ENCODE results near the gene PIK3R1. TPM values are rescaled to one million over a fixed set of nuclear protein-coding genes. Genes with fewer than 3 reads are reported as not detected.

PIK3R1 gene
- total and polyA plus RNA-seq, 4 donors, result 22.6 to 123 (median 47.3) TPM

GRCh38 chr5:68237715-68238114 is 22.2 kb downstream of the PIK3R1 start:
- H3K27me3 ChIP-seq (ENCODE audit: control insufficient read depth in 4 of 4, insufficient read depth in 4 of 4, low read length in 3 of 4), result no peaks in the 10 kb centered on the region
- H3K9ac ChIP-seq (ENCODE audit: low read depth in 1 of 2, low read length in 2 of 2), result no peak overlapping the region
- no peaks in the 10 kb centered on the region for H3K9me3 ChIP-seq (ENCODE audit: control insufficient read depth in 4 of 4, low read length in 3 of 4)
- WGBS, result 46% methylated on average over 2 of the region's 2 CpGs
- H3K4me3 ChIP-seq (ENCODE audit: low read depth in 1 of 3, low read length in 3 of 3), result no peak overlapping the region
- TF ChIP-seq, protein P1, sequence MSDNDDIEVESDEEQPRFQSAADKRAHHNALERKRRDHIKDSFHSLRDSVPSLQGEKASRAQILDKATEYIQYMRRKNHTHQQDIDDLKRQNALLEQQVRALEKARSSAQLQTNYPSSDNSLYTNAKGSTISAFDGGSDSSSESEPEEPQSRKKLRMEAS (IDR thresholded peaks at IDR 0.05), result no peak
- no peak for TF ChIP-seq FOXA1 (IDR thresholded peaks at IDR 0.05)
- TF ChIP-seq CTCF (IDR thresholded peaks at IDR 0.05; ENCODE audit: low read depth, low read length, missing input control), result no peak
- TF ChIP-seq RXRA (IDR thresholded peaks at IDR 0.05), result no peak
- TF ChIP-seq SP1 (IDR thresholded peaks at IDR 0.05), result no peak
- TF ChIP-seq HNF4A (conservative IDR thresholded peaks at IDR 0.05), result no peak
- TF ChIP-seq NR2F2 (IDR thresholded peaks at IDR 0.05), result no peak
- no peak for TF ChIP-seq GABPA (IDR thresholded peaks at IDR 0.05 in 1 of 2, conservative IDR thresholded peaks at IDR 0.05 in 1 of 2)
- no peak for TF ChIP-seq REST (IDR thresholded peaks at IDR 0.05)
- TF ChIP-seq YY1 (IDR thresholded peaks at IDR 0.05), result no peak
- TF ChIP-seq TAF1 (conservative IDR thresholded peaks at IDR 0.05), result no peak
- peaks cover 6 to 71% (median 43%) of the 10 kb centered on the region in 4 donors for H3K4me1 ChIP-seq (ENCODE audit: control insufficient read depth in 4 of 4, insufficient read depth in 4 of 4, low read length in 3 of 4)
- peak overlapping the region; percentile 6 to 25 for H3K27ac ChIP-seq (ENCODE audit: low read depth in 1 of 2, low read length in 2 of 2)
- no peak for DNase-seq (ENCODE audit: low spot score)
- H3K36me3 ChIP-seq (ENCODE audit: control insufficient read depth in 4 of 4, insufficient read depth in 3 of 4, low read depth in 1 of 4, low read length in 3 of 4), result peaks cover 0 to 7% (median 0%) of the 10 kb centered on the region in 4 donors

DNA sequence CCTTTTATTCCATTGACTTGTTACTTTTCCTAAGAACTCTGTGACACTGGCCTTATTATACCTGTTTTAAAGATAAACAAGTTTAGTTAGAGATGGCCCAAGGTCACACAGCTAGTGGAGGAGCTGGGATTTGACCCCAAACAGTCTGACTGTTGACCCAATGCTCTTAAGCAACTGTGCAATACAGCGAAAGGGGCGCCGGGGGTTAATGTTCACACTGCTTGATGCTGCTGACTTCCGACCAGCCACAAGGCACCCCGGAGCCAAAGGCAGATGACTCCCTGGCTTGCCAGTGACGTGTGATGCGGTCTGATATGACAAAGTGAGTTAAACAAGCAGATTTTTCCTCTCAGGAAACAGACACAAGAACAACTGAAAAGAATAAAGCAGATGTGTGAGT is 23.9 kb downstream of the PIK3R1 start:
- Histone ChIP-seq H3K27me3 (ENCODE audit: control insufficient read depth in 4 of 4, insufficient read depth in 4 of 4, low read length in 3 of 4) (no peaks in the 10 kb centered on the region), H3K36me3 (ENCODE audit: control insufficient read depth in 4 of 4, insufficient read depth in 3 of 4, low read depth in 1 of 4, low read length in 3 of 4) (peaks cover 0 to 4% (median 2%) of the 10 kb centered on the region in 4 donors), H3K4me3 (ENCODE audit: low read depth in 1 of 3, low read length in 3 of 3) (peak overlapping the region in 1 of 3 donors; percentile 46), H3K4me1 (ENCODE audit: control insufficient read depth in 4 of 4, insufficient read depth in 4 of 4, low read length in 3 of 4) (peaks cover 9 to 60% (median 40%) of the 10 kb centered on the region in 4 donors), H3K9ac (ENCODE audit: low read depth in 1 of 2, low read length in 2 of 2) (peak overlapping the region in 1 of 2 donors; percentile 65), H3K27ac (ENCODE audit: low read depth in 1 of 2, low read length in 2 of 2) (peak overlapping the region; percentile 67 to 87), H3K9me3 (ENCODE audit: control insufficient read depth in 4 of 4, low read length in 3 of 4) (no peaks in the 10 kb centered on the region)
- WGBS, result 1% methylated on average over 7 of the region's 7 CpGs
- DNase-seq (ENCODE audit: low spot score), result peak; percentile 73
- peak; percentile 39 for TF ChIP-seq REST (IDR thresholded peaks at IDR 0.05)
- TF ChIP-seq JUND (IDR thresholded peaks at IDR 0.05), result peak; percentile 84 to 91
- peak; percentile 99 for TF ChIP-seq RXRA (IDR thresholded peaks at IDR 0.05)
- TF ChIP-seq, protein P2, sequence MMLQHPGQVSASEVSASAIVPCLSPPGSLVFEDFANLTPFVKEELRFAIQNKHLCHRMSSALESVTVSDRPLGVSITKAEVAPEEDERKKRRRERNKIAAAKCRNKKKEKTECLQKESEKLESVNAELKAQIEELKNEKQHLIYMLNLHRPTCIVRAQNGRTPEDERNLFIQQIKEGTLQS (IDR thresholded peaks at IDR 0.05), result peak; percentile 62
- peak; percentile 85 for TF ChIP-seq FOXA1 (IDR thresholded peaks at IDR 0.05)
- peak; percentile 92 to 98 for TF ChIP-seq HNF4A (conservative IDR thresholded peaks at IDR 0.05)
- TF ChIP-seq RAD21 (IDR thresholded peaks at IDR 0.05), result peak; percentile 67 to 72
- peak; percentile 96 for TF ChIP-seq NR2F2 (IDR thresholded peaks at IDR 0.05)
- TF ChIP-seq, protein P1 (IDR thresholded peaks at IDR 0.05), result peak; percentile 87
- peak; percentile 74 for TF ChIP-seq FOXA2 (IDR thresholded peaks at IDR 0.05)
- peak in 1 of 2 donors; percentile 48 for TF ChIP-seq GABPA (IDR thresholded peaks at IDR 0.05 in 1 of 2, conservative IDR thresholded peaks at IDR 0.05 in 1 of 2)
- peak; percentile 78 for TF ChIP-seq HNF4G (IDR thresholded peaks at IDR 0.05)
- TF ChIP-seq YY1 (IDR thresholded peaks at IDR 0.05), result peak; percentile 82
- no peak for TF ChIP-seq TAF1 (conservative IDR thresholded peaks at IDR 0.05)
- peak; percentile 92 for TF ChIP-seq SP1 (IDR thresholded peaks at IDR 0.05)
- TF ChIP-seq EGR1 (IDR thresholded peaks at IDR 0.05; ENCODE audit: low read depth in 2 of 2), result peak in 1 of 2 donors; percentile 79
- TF ChIP-seq CTCF (IDR thresholded peaks at IDR 0.05; ENCODE audit: low read depth, low read length, missing input control), result no peak
